Ecto neural progenitor cell (in vitro differentiated cells): ENCODE results near the gene PDE9A.
A peak's percentile ranks its signal among the peaks of the same experiment; 100 is the strongest.
"Not testable (repeated sequence)": the region's sequence is repeated elsewhere in the genome, so short reads cannot be mapped to it uniquely, and the experiment has no call there.

Experiments used
- DNase-seq: peaks from one replicate; pipeline ENCODE4 v3.0.0-alpha.2; 2018; ENCODE audit warnings: low spot score

PDE9A gene

GRCh38 chr21:42777757-42778344 is 124.4 kb downstream of the PDE9A start:
- DNase-seq = no peak

GRCh38 chr21:42779431-42779861 is 126.0 kb downstream of the PDE9A start:
- no peak for DNase-seq

GRCh38 chr21:42780617-42781016 is 127.2 kb downstream of the PDE9A start:
- no peak for DNase-seq

DNA sequence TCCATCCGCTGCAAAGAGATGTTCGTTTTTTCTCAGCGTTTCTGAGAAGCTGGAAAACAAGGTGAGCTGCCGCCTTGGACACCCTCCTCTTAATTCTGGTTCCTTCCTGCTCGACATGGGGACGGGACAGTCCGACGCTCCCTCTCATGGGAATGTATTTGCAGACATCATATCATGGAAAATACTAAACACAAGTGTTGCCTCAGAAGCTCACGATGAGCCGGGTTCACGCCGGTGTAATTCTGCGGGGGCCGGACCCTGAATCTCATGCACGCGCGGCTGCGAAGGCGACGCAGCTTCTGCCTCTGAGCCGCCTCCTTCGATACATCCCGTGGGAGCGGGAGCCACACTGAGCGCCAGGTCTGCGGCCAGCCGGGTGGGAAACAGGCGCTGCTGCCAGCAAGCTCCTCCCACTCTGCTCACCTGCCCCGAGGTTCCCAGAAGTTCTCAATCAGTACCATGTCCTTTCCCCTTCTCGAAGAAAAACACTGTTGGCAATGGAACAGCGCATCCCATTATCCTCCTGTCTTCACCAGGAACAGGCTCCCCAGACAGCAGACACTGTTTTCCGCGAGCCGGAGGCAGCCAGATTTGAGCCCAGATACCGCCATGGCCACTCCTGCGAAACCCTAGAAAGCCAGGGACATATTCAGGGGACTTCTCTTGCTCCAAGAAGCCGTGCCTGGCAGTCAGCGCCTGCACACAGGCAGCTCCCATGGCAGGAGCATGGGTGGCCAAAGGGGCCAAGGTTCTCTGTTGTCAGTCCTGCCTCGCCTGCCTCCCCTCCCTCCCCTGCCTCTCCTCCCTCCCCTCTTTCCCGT is 127.9 kb downstream of the PDE9A start:
- peak; percentile 66 for DNase-seq

GRCh38 chr21:42781971-42782722 is 128.7 kb downstream of the PDE9A start:
- DNase-seq = no peak

- no peak for DNase-seq
These were observed 129.4 kb downstream of the PDE9A start for GRCh38 chr21:42782723-42783242.

DNA sequence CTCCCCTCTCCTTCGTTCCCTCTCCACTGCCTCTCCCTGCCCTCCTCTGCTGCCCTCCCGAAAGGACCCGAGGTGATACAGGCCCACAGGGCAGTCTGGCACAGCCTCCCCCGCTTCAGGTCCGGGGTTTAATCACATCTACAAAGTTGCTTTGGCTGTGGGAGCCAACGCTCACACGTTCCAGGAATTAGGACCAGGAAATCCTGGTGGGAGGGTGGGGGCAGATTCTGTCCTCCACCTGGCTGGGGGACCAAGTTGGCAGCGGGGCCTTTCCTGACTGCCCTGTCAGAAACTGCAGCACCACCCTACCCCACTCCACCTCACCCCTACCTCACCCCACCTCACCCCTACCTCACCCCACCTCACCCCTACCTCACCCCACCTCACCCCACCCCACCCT is 130.9 kb downstream of the PDE9A start:
- DNase-seq = no peak

DNA sequence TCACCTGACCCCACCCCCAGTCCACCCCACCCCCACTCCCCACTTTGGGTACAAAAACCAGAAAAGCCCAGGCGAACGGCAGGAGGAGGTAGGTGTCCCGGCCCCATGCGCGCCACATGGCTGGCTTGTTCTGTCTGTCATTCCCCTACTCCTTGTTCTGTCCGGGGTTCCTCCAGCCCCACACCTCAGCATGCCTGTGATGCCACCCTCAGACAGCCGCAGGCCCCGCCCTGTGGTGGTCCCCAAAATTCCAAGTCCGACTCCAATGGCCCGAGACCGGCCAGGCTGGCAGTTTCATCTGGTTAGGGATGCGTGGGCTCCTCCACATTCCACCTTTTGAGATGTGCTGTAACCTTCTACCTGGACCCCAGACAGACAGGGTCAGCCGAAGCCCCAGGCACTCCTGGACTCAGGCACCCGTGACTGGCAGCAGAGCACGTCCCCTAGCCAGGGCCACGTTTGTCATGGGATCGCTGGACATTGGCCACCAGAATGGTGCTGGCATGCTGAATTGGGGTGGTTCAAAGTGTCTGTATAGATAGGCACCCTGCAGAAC is 131.6 kb downstream of the PDE9A start:
- DNase-seq = no peak

GRCh38 chr21:42785666-42786427 is 132.4 kb downstream of the PDE9A start:
- DNase-seq = no peak

DNA sequence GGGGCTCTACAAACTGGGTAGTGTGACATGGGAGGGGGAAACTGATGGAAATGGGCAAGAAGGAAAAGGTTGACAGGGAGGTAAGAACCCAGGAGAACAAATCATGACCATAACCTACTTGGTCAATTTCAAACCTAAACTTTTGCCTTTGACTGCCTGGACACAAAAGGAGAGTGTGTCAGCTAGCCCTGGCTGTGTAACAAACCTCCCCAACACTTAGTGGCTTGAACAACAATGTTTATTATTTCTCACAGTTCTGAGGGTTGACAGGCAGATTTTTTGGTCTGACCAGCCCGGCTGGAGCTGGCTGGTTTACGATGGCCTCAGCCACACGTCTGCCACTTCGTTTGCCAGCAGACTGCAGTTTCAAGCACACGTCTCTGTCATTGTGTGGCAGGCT is 133.5 kb downstream of the PDE9A start:
- no peak for DNase-seq

GRCh38 chr21:42787613-42788012 is 134.2 kb downstream of the PDE9A start:
- no peak for DNase-seq

DNA sequence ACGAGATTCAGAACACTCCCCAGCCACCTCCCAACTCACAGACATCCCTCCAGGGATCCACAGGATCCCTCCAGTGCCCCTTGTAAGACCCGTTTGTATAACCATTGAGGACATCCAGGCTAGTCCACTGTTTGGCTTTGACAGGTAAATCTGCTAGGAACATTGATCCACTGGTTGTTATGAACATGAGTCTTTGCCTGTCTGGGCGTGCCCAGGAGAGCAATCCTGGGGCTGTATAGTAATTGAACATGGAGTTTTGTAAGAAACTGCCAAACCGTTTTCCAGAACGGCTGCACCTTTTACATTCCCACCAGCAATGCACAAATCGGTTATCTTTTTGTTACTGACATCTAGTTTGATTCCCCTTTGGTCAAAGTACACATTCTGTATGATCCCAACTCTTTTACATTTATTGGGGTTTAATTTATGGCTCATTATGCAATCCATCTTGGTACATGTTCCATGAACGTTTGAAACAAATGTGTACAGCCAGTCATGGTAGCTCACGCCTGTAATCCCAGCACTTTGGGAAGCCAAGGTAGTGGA is 137.2 kb downstream of the PDE9A start:
- DNase-seq = no peak

DNA sequence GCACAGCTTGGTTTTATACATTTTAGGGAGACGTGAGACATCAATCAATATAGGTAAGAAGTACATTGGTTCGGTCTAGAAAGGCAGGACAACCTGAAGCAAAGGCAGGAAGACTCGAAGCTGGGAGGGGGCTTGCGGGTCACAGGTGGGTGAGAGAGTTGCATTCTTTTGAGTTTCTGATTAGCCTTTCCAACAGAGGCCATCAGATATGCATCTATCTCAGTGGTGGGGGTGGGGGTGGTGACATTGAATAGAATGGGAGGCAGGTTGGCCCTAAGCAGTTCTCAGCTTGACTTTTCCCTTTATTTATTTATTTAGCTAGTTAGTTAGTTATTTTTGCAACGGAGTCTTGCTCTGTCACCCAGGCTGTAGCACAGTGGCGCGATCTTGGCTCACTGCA is 140.4 kb downstream of the PDE9A start:
- DNase-seq = no peak

GRCh38 chr21:42794551-42794950 is 141.1 kb downstream of the PDE9A start:
- DNase-seq = no peak

GRCh38 chr21:42796327-42797062 is 143.1 kb downstream of the PDE9A start:
- no peak for DNase-seq

DNA sequence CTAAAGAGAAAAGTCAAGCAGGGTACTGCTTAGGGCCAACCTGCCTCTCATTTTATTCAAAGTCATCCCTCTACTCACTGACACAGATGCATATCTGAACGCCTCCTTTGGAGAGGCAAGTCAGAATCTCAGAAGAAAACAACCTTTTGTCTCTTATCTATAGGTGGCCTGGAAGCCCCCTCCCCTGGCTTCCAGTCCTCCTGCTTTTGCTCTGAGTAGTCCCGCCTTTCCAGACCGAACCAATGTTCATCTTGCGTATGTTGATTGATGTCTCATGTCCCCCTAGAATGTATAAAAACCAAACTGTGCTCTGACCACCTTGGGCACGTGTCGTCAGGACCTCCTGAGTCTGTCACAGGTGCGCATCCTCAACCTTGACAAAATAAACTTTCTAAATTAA is 144.1 kb downstream of the PDE9A start:
- no peak for DNase-seq

GRCh38 chr21:42798106-42798505 is 144.7 kb downstream of the PDE9A start:
- no peak for DNase-seq

DNA sequence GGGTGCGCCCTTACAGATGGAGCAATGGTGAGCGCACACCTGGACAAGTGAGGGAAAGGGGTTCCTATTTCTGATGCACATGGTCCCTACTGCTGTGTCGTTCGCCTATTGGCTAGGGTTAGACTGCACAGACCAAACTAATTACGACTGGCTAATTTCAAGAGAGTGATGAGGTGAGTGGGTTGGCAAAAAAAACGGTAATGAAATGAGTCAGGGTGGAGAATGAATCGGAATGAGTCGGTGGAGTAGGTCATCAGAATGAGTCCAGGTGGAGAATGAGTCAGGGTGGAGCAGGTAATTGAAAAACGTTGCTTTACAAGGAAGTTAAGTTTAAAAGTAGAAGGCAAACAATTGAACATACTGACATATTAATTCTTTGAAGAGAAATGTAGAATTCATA is 146.1 kb downstream of the PDE9A start:
- no peak for DNase-seq

GRCh38 chr21:42799948-42800347 is 146.5 kb downstream of the PDE9A start:
- DNase-seq = no peak

DNA sequence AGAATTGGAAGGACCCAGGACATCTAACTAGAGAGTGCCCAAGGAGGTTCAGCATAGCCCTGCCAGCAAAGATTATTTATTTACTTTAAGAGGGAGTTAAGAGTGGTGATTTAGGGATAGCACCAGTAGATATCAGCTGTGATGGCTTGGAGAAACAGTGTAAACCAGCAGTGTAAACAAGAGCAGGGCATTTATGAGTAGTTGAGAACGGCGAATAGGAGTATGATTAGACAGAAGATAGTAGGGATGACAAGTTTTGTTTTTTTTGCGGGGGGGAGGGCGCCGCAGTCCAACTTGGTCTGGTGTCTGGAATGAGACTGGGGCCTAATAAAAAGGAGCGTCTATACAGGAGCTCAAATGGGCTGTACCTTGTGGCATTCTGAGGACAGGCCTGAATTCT is 148.2 kb downstream of the PDE9A start:
- not testable (repeated sequence) for DNase-seq
